OCI-LY3 (cell line): ENCODE results near the gene PROM1.

Experiments used
- H2AFZ ChIP-seq: fragments of 200-600, 300-600 bp; shearing (Covaris generic); 2 replicates; pipeline ENCODE4 v1.6.0; 2014; ENCODE audit warnings: antibody characterized with exemption, low read depth, low read length
- H3K27ac ChIP-seq: fragments of 200-600, 300-600 bp; sonication (generic); 2 replicates; pipeline ENCODE4 v1.5.1; 2014; ENCODE audit warnings: mild to moderate bottlenecking, low read length, moderate library complexity, mixed read lengths
- H3K27me3 ChIP-seq: fragments of 200-600, 300-600 bp; sonication (generic); 2 replicates; pipeline ENCODE4 v1.6.1; 2014; ENCODE audit warnings: low read depth, low read length, mixed read lengths
- H3K36me3 ChIP-seq: fragments of 200-600, 300-600 bp; sonication (generic); replicated peaks from 2 replicates; pipeline ENCODE3; 2014; ENCODE audit warnings: low read depth, low read length, mixed read lengths
- H3K4me1 ChIP-seq: fragments of 300-600, 200-600 bp; sonication (generic); 2 replicates; pipeline ENCODE4 v1.6.1; 2014; ENCODE audit warnings: low read length, mixed read lengths
- H3K4me2 ChIP-seq: fragments of 200-600, 300-600 bp; sonication (generic); 2 replicates; pipeline ENCODE4 v1.6.1; 2014; ENCODE audit warnings: low read length, mixed read lengths
- H3K4me3 ChIP-seq: fragments of 300-600, 200-600 bp; sonication (generic); 2 replicates; pipeline ENCODE4 v1.5.1; 2014; ENCODE audit warnings: antibody characterized with exemption, mild to moderate bottlenecking, low read length, moderate library complexity
- H3K79me2 ChIP-seq: fragments of 300-600, 200-600 bp; shearing (Covaris generic); 2 replicates; pipeline ENCODE4 v1.6.1; 2014; ENCODE audit warnings: mild to moderate bottlenecking, low read length, mixed read lengths
- H3K9ac ChIP-seq: fragments of 300-600, 200-600 bp; shearing (Covaris generic); 2 replicates; pipeline ENCODE4 v1.6.0; 2014; ENCODE audit warnings: mild to moderate bottlenecking, low read length, moderate library complexity
- H3K9me3 ChIP-seq: fragments of 200-600, 300-600 bp; shearing (Covaris generic); 2 replicates; pipeline ENCODE4 v1.6.1; 2014; ENCODE audit warnings: low read length, mixed read lengths; ENCODE audit not compliant: insufficient read depth
- H4K20me1 ChIP-seq: fragments of 200-600, 300-600 bp; sonication (generic); 2 replicates; pipeline ENCODE4 v1.6.1; 2016; ENCODE audit warnings: low read length, mixed read lengths; ENCODE audit not compliant: insufficient read depth
- CTCF ChIP-seq: fragments of 200-600, 300-600 bp; sonication (generic); IDR thresholded peaks from 2 replicates; pipeline ENCODE4 v1.5.1; 2014; ENCODE audit warnings: antibody characterized with exemption, low read length, low read depth
- EZH2phosphoT487 ChIP-seq: fragments of 200-600 bp; shearing (Covaris generic); IDR thresholded peaks from 2 replicates; pipeline ENCODE4 v1.6.1; 2018; ENCODE audit warnings: antibody characterized with exemption, mixed run types, low read depth

Gene PROM1

GRCh38 chr4:16067515-16067914 is 16.3 kb downstream of the PROM1 start:
- Histone ChIP-seq H3K9ac (no peak overlapping the region), H2AFZ (no peak overlapping the region), H3K36me3 (no peaks in the 10 kb centered on the region), H3K4me3 (no peak overlapping the region), H3K4me1 (peaks cover 11% of the 10 kb centered on the region), H3K79me2 (no peaks in the 10 kb centered on the region), H3K9me3 (no peaks in the 10 kb centered on the region), H3K4me2 (no peak overlapping the region), H3K27me3 (no peaks in the 10 kb centered on the region), H3K27ac (no peak overlapping the region), H4K20me1 (no peaks in the 10 kb centered on the region)
- no peak for TF ChIP-seq EZH2phosphoT487
- TF ChIP-seq CTCF: no peak

- H3K27ac ChIP-seq: no peak overlapping the region
- H3K4me3 ChIP-seq: no peak overlapping the region
- no peaks in the 10 kb centered on the region for H4K20me1 ChIP-seq
- no peaks in the 10 kb centered on the region for H3K79me2 ChIP-seq
- no peak overlapping the region for H3K9ac ChIP-seq
- H3K9me3 ChIP-seq: no peaks in the 10 kb centered on the region
- no peak overlapping the region for H2AFZ ChIP-seq
- H3K27me3 ChIP-seq: no peaks in the 10 kb centered on the region
- no peak for TF ChIP-seq CTCF
- no peak for TF ChIP-seq EZH2phosphoT487
- H3K4me1 ChIP-seq: peaks cover 2% of the 10 kb centered on the region
- no peaks in the 10 kb centered on the region for H3K36me3 ChIP-seq
- no peak overlapping the region for H3K4me2 ChIP-seq
Observed at GRCh38 chr4:16066586-16067128, 17.2 kb downstream of the PROM1 start.

- Histone ChIP-seq H3K36me3 (no peaks in the 10 kb centered on the region), H3K4me1 (no peaks in the 10 kb centered on the region), H3K9me3 (no peaks in the 10 kb centered on the region), H3K4me3 (no peak overlapping the region), H3K79me2 (no peaks in the 10 kb centered on the region), H4K20me1 (no peaks in the 10 kb centered on the region), H3K4me2 (no peak overlapping the region), H3K27ac (no peak overlapping the region), H2AFZ (no peak overlapping the region), H3K9ac (no peak overlapping the region), H3K27me3 (no peaks in the 10 kb centered on the region)
- TF ChIP-seq EZH2phosphoT487 (no peak), CTCF (no peak)
Observed at GRCh38 chr4:16065066-16065465, 18.8 kb downstream of the PROM1 start.

- no peak for TF ChIP-seq EZH2phosphoT487
- TF ChIP-seq CTCF: no peak
- no peaks in the 10 kb centered on the region for H3K4me1 ChIP-seq
- H3K36me3 ChIP-seq: no peaks in the 10 kb centered on the region
- H3K4me3 ChIP-seq: no peak overlapping the region
- H2AFZ ChIP-seq: no peak overlapping the region
- no peak overlapping the region for H3K9ac ChIP-seq
- H3K9me3 ChIP-seq: no peaks in the 10 kb centered on the region
- H3K4me2 ChIP-seq: no peak overlapping the region
- H4K20me1 ChIP-seq: no peaks in the 10 kb centered on the region
- no peaks in the 10 kb centered on the region for H3K79me2 ChIP-seq
- H3K27ac ChIP-seq: no peak overlapping the region
- H3K27me3 ChIP-seq: 0 out of 2 replicates have a peak, but pooled peaks cover 6% of the 10 kb centered on the region
Observed at GRCh38 chr4:16062601-16063000, 21.2 kb downstream of the PROM1 start.
